Measurements from ENCODE around the gene PID1. TPM values are rescaled to one million over a fixed set of nuclear protein-coding genes. Genes with fewer than 3 reads are reported as not detected.

PID1 gene
- total RNA-seq, 2 donors from 2014 or later, result 30.2 to 40.3 TPM

DNA sequence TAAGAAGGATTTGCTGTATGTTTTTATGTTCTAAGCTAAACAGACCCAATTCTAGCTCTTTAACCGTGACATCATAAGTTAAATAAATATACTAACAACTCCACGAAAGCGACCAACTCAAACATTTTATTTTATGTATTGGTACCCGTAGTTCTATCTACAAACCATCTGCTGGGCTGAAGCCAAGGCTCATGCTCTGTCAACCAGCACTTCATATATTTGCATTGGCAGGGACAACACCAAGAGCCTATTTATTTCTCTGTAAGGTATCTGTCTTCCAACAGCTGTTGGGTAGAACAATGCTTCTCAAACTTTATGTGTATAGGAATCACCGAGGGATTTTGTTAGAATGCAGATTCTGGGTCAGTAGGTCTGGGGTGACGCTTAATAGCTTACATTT lies 64.5 kb downstream of the PID1 start:
- no peaks in the 10 kb centered on the region for H3K36me3 ChIP-seq
- H3K4me3 ChIP-seq, result no peak overlapping the region
- TF ChIP-seq, protein P1, sequence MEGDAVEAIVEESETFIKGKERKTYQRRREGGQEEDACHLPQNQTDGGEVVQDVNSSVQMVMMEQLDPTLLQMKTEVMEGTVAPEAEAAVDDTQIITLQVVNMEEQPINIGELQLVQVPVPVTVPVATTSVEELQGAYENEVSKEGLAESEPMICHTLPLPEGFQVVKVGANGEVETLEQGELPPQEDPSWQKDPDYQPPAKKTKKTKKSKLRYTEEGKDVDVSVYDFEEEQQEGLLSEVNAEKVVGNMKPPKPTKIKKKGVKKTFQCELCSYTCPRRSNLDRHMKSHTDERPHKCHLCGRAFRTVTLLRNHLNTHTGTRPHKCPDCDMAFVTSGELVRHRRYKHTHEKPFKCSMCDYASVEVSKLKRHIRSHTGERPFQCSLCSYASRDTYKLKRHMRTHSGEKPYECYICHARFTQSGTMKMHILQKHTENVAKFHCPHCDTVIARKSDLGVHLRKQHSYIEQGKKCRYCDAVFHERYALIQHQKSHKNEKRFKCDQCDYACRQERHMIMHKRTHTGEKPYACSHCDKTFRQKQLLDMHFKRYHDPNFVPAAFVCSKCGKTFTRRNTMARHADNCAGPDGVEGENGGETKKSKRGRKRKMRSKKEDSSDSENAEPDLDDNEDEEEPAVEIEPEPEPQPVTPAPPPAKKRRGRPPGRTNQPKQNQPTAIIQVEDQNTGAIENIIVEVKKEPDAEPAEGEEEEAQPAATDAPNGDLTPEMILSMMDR (IDR thresholded peaks at IDR 0.05), result no peak
- DNase-seq, result no peak
- intact Hi-C loops (cut with DNase I), result no loop called here
- H3K27me3 ChIP-seq, result no peaks in the 10 kb centered on the region
- no peaks in the 10 kb centered on the region for H3K4me1 ChIP-seq
- no peak overlapping the region for H3K27ac ChIP-seq
- H3K9me3 ChIP-seq, result no peaks in the 10 kb centered on the region
- H3K9ac ChIP-seq (ENCODE audit: low read depth in 2 of 2, low read length in 2 of 2), result no peak overlapping the region

DNA sequence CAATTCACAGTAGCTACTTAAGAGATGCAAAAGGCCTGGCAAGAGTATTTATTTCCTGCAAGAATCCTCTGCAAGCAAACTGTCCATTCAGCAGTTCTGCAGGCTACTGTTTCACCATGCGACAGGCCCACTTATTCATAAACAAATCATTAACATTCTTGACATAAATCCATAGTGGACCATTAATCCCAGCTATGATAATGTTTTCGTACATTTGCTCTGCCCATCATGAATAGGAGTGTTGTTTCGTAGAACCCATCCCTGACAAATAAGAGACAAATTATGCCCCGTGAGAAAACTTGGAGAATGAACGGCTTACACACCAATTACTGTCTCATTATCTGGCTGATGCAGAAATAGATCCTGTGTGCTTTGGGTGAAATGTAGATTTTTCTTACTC lies 65.4 kb downstream of the PID1 start:
- intact Hi-C loops (cut with DNase I), result no loop called here
- TF ChIP-seq, protein P1 (IDR thresholded peaks at IDR 0.05), result no peak
- H3K27ac ChIP-seq, result no peak overlapping the region

DNA sequence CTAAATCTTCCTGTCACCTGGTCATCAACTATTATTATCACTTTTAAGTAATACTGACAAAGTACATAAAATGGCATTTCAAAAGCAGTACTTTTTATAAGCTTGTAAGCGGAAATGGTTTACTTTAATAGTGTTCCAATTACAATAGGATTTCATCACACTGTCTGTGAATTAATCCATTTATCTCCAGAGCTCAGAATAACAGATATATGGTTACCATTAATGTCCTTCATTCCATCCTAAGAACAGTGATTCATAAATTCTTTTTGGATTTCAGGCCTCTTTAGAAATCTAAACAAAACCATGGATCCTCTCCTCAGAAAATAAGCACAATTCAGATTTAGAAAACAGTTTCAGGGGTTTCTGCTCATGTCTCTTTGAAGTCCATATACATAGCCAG lies 68.4 kb downstream of the PID1 start:
- H3K4me1 ChIP-seq, result no peaks in the 10 kb centered on the region
- DNase-seq, result no peak
- H3K27ac ChIP-seq, result no peak overlapping the region
- intact Hi-C loops (cut with DNase I), result no loop called here
- H3K4me3 ChIP-seq, result no peak overlapping the region
- TF ChIP-seq, protein P1 (IDR thresholded peaks at IDR 0.05), result no peak
- no peaks in the 10 kb centered on the region for H3K36me3 ChIP-seq
- no peak overlapping the region for H3K9ac ChIP-seq (ENCODE audit: low read depth in 2 of 2, low read length in 2 of 2)
- H3K27me3 ChIP-seq, result no peaks in the 10 kb centered on the region
- no peaks in the 10 kb centered on the region for H3K9me3 ChIP-seq

More for the DNA sequence above, 65.4 kb downstream of the PID1 start:
- no peaks in the 10 kb centered on the region for H3K4me1 ChIP-seq
- H3K9ac ChIP-seq (ENCODE audit: low read depth in 2 of 2, low read length in 2 of 2), result no peak overlapping the region
- no peaks in the 10 kb centered on the region for H3K9me3 ChIP-seq
- H3K27me3 ChIP-seq, result no peaks in the 10 kb centered on the region
- no peak overlapping the region for H3K4me3 ChIP-seq
- no peak for DNase-seq
- H3K36me3 ChIP-seq, result no peaks in the 10 kb centered on the region

DNA sequence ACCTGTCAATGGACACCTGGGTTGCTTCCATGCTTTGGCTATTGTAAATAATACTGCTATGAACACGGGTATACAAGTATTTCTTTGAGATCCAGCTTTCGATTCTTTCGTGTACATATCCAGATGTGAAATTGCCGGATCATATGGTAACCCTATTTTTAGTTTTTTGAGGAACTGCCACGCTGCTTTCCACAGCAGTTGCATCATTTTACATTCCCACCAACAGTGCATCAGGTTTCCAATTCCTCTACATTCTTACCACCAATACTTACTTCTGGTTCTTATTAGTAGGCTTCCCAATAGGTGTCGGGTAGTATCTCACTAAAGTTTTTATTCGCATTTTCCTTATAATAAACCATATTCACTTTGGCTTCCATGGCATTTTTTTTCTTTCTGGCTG lies 69.6 kb downstream of the PID1 start:
- TF ChIP-seq, protein P1 (IDR thresholded peaks at IDR 0.05), result no peak
- H3K4me3 ChIP-seq, result no peak overlapping the region
- DNase-seq, result no peak
- H3K9ac ChIP-seq (ENCODE audit: low read depth in 2 of 2, low read length in 2 of 2), result no peak overlapping the region
- H3K27me3 ChIP-seq, result no peaks in the 10 kb centered on the region
- no peaks in the 10 kb centered on the region for H3K9me3 ChIP-seq
- H3K27ac ChIP-seq, result no peak overlapping the region
- no peaks in the 10 kb centered on the region for H3K36me3 ChIP-seq
- intact Hi-C loops (cut with DNase I), result no loop called here
- H3K4me1 ChIP-seq, result no peaks in the 10 kb centered on the region

DNA sequence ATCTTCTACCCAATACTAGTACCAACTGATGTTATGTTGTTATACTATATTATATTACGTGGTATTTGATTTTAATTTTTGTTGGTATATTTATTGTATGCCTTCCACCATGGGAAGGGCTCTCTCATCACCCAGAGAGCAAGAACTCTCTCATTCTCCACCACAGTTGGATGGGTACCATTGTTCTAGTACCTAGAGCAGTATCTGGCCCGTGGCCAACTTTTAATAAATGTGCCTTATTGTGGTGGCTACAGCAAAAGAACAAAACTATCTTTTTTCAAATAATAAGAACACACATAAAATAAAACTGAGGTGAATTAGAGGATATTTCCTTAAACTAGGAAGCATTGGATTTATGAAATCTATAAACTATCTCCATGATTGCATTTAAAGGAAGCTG lies 71.8 kb downstream of the PID1 start:
- Histone ChIP-seq H3K9ac (ENCODE audit: low read depth in 2 of 2, low read length in 2 of 2) (no peak overlapping the region), H3K27me3 (no peaks in the 10 kb centered on the region)

More for the DNA sequence above, 71.8 kb downstream of the PID1 start:
- no peaks in the 10 kb centered on the region for H3K36me3 ChIP-seq
- intact Hi-C loops (cut with DNase I), result no loop called here
- H3K4me3 ChIP-seq, result no peak overlapping the region
- no peaks in the 10 kb centered on the region for H3K4me1 ChIP-seq
- no peaks in the 10 kb centered on the region for H3K9me3 ChIP-seq
- H3K27ac ChIP-seq, result no peak overlapping the region
- DNase-seq, result no peak
- TF ChIP-seq, protein P1 (IDR thresholded peaks at IDR 0.05), result no peak

All from colonic mucosa (tissue), 4 donors.